ENCODE measurements around the gene HSD17B13. TPM values are rescaled to one million over a fixed set of nuclear protein-coding genes. Genes with fewer than 3 reads are reported as not detected.

Gene HSD17B13
- total and polyA plus RNA-seq, 2 experiments from 2014 or later = 0.30 to 1.00 TPM

Small RNA genes lying within 50 kb of the gene (microRNA-seq; reads per million reads assigned to microRNA genes)
- not detected for gene MIR5705

Small RNA genes lying within 50 kb of the gene (small RNA-seq; reads per million reads assigned to genes)
- not detected for gene MIR5705

Other genes with a start within 250 kb of the HSD17B13 start
- 22.4 and 23.9 TPM in 2 replicates for gene KLHL8, start 102.3 kb downstream of the HSD17B13 start, total RNA-seq
- gene KLHL8, start 102.3 kb downstream of the HSD17B13 start, polyA plus RNA-seq = 10.0 and 10.9 TPM in 2 replicates
- gene HSD17B11, start 68.3 kb upstream of the HSD17B13 start, total RNA-seq = 171 and 175 TPM in 2 replicates
- 56.1 and 76.0 TPM in 2 replicates for gene HSD17B11, start 68.3 kb upstream of the HSD17B13 start, polyA plus RNA-seq
- gene NUDT9, start 99.7 kb upstream of the HSD17B13 start, total RNA-seq = 35.8 and 37.7 TPM in 2 replicates
- 57.4 and 62.3 TPM in 2 replicates for gene NUDT9, start 99.7 kb upstream of the HSD17B13 start, polyA plus RNA-seq
- 37.9 and 45.4 TPM in 2 replicates for gene SPARCL1, start 206.5 kb upstream of the HSD17B13 start, total RNA-seq
- gene SPARCL1, start 206.5 kb upstream of the HSD17B13 start, polyA plus RNA-seq = 15.2 and 15.7 TPM in 2 replicates

Data from hepatocyte (in vitro differentiated cells).